Smooth muscle cell (in vitro differentiated cells): Measurements from ENCODE around the gene SLC2A9. TPM values are rescaled to one million over a fixed set of nuclear protein-coding genes. Genes with fewer than 3 reads are reported as not detected.

Experiments
- DNase-seq: peaks from one replicate; lab custom pipeline; 2025; ENCODE audit not compliant: unreplicated experiment; lab: John Stamatoyannopoulos, UW
- H2AFZ ChIP-seq: fragments of 200-600 bp; sonication (generic); 2 replicates; pipeline ENCODE4 v1.6.0; 2016; ENCODE audit warnings: antibody characterized with exemption, low read depth, mild to moderate bottlenecking
- H3F3A ChIP-seq: fragments of 200-600 bp; sonication (generic); 2 replicates; pipeline ENCODE4 v1.6.0; 2017; ENCODE audit warnings: antibody characterized with exemption, low read depth
- H3K27ac ChIP-seq: fragments of 200-600 bp; sonication (generic); 2 replicates; pipeline ENCODE4 v1.5.1; 2016; ENCODE audit warnings: low read depth, mild to moderate bottlenecking
- H3K27me3 ChIP-seq: fragments of 200-600 bp; sonication (generic); 2 replicates; pipeline ENCODE4 v1.6.1; 2016; ENCODE audit warnings: low read depth, mild to moderate bottlenecking
- H3K36me3 ChIP-seq: fragments of 200-600 bp; sonication (generic); 2 replicates; pipeline ENCODE4 v1.5.1; 2016; ENCODE audit warnings: low read depth
- H3K4me1 ChIP-seq: fragments of 200-600 bp; sonication (generic); 2 replicates; pipeline ENCODE4 v1.5.1; 2016; ENCODE audit warnings: low read depth
- H3K4me2 ChIP-seq: fragments of 200-600 bp; sonication (generic); 2 replicates; pipeline ENCODE4 v1.6.0; 2016; ENCODE audit warnings: mild to moderate bottlenecking
- H3K4me3 ChIP-seq: fragments of 200-600 bp; sonication (generic); 2 replicates; pipeline ENCODE4 v1.5.1; 2016; ENCODE audit warnings: mild to moderate bottlenecking
- H3K79me2 ChIP-seq: fragments of 200-600 bp; sonication (generic); 2 replicates; pipeline ENCODE4 v1.6.0; 2016; ENCODE audit warnings: low read depth, mild to moderate bottlenecking
- H3K9ac ChIP-seq: fragments of 200-600 bp; sonication (generic); 2 replicates; pipeline ENCODE4 v1.6.0; 2016; ENCODE audit warnings: low read depth
- H3K9me3 ChIP-seq: fragments of 200-600 bp; sonication (generic); replicated peaks from 2 replicates; pipeline ENCODE4 v1.5.1; 2016; ENCODE audit warnings: low read depth
- H4K20me1 ChIP-seq: fragments of 200-600 bp; sonication (generic); 2 replicates; pipeline ENCODE4 v1.6.0; 2016; ENCODE audit warnings: low read depth
- WGBS: methylation state at CpG from one replicate; pipeline ENCODE4 v1.1.7; 2016; ENCODE audit warnings: low lambda C conversion rate; 5-methylcytosine and 5-hydroxymethylcytosine counted together
- polyA plus RNA-seq: library from polyadenylated mRNA; unstranded; fragments of >200 nt; fragmentation: Nextera tagmentation; extraction: Ambion mirVana; gene quantifications from 2 replicates; pipeline ENCODE4 v1.2.1, GENCODE V29; 2016
- total RNA-seq: library from RNA; depleted of rRNA; stranded (reverse); fragments of >200 nt; gene quantifications from 2 replicates; pipeline ENCODE4 v1.2.3, GENCODE V29; 2014
- TF ChIP-seq, protein P1 (sequence below): fragments of 200-600 bp; sonication (generic); IDR thresholded peaks from 2 replicates; pipeline ENCODE4 v1.5.1; 2017; ENCODE audit warnings: borderline replicate concordance, mild to moderate bottlenecking, antibody characterized with exemption; ENCODE audit not compliant: insufficient read depth, poor library complexity, severe bottlenecking

The SLC2A9 gene
- total and polyA plus RNA-seq, 2 experiments from 2014 or later: 1.3 to 2.2 TPM

DNA sequence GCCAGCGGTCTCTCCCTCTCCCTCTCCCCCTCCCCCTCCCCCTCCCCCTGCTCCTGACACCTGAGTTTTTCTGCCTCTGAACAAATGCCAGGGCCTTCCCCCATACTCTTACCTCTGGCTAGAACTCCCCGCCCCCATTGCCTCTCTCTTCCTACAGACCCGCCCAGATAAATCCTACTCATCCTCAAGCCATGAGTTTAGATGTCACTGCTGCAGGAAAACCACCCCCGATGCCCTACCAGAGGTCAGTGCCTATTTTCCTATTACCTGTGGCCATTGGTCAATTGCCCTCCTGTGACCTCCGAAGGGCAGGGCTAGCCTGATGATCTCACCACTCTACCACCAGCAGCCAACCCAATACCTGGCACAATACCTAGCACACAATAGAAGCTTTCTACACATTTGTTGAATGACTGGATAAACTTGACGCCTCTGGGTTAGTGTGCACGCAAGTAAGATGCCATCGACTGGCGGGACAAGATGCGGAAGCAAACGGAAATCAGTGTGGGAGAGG is 43.7 kb downstream of the SLC2A9 start:
- no peak for DNase-seq
- Histone ChIP-seq H3K9ac (no peak overlapping the region), H3K27ac (no peak overlapping the region), H3K4me1 (no peaks in the 10 kb centered on the region), H3F3A (no peaks in the 10 kb centered on the region), H3K4me2 (no peak overlapping the region), H3K79me2 (no peaks in the 10 kb centered on the region), H3K27me3 (peaks cover 15% of the 10 kb centered on the region), H2AFZ (no peak overlapping the region), H3K9me3 (no peaks in the 10 kb centered on the region), H3K36me3 (no peaks in the 10 kb centered on the region), H3K4me3 (no peak overlapping the region), H4K20me1 (no peaks in the 10 kb centered on the region)
- 83% methylated on average over 10 of the region's 11 CpGs for WGBS
- TF ChIP-seq, protein P1, sequence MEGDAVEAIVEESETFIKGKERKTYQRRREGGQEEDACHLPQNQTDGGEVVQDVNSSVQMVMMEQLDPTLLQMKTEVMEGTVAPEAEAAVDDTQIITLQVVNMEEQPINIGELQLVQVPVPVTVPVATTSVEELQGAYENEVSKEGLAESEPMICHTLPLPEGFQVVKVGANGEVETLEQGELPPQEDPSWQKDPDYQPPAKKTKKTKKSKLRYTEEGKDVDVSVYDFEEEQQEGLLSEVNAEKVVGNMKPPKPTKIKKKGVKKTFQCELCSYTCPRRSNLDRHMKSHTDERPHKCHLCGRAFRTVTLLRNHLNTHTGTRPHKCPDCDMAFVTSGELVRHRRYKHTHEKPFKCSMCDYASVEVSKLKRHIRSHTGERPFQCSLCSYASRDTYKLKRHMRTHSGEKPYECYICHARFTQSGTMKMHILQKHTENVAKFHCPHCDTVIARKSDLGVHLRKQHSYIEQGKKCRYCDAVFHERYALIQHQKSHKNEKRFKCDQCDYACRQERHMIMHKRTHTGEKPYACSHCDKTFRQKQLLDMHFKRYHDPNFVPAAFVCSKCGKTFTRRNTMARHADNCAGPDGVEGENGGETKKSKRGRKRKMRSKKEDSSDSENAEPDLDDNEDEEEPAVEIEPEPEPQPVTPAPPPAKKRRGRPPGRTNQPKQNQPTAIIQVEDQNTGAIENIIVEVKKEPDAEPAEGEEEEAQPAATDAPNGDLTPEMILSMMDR: no peak

GRCh38 chr4:9976781-9977180 is 44.5 kb downstream of the SLC2A9 start:
- DNase-seq: no peak
- 79% methylated on average over 2 of the region's 2 CpGs for WGBS
- H4K20me1 ChIP-seq: no peaks in the 10 kb centered on the region
- H3K4me3 ChIP-seq: no peak overlapping the region
- H3K9me3 ChIP-seq: no peaks in the 10 kb centered on the region
- H2AFZ ChIP-seq: no peak overlapping the region
- H3K4me1 ChIP-seq: no peaks in the 10 kb centered on the region
- no peak overlapping the region for H3K27ac ChIP-seq
- TF ChIP-seq, protein P1: no peak
- H3K79me2 ChIP-seq: no peaks in the 10 kb centered on the region
- no peak overlapping the region for H3K9ac ChIP-seq
- no peaks in the 10 kb centered on the region for H3K36me3 ChIP-seq
- peaks cover 15% of the 10 kb centered on the region for H3K27me3 ChIP-seq
- H3K4me2 ChIP-seq: no peak overlapping the region
- no peaks in the 10 kb centered on the region for H3F3A ChIP-seq

- Histone ChIP-seq H3K27me3 (peaks cover 15% of the 10 kb centered on the region), H3K9me3 (no peaks in the 10 kb centered on the region), H3K4me2 (no peak overlapping the region), H3K27ac (no peak overlapping the region), H4K20me1 (no peaks in the 10 kb centered on the region), H2AFZ (no peak overlapping the region), H3K4me1 (no peaks in the 10 kb centered on the region), H3K9ac (no peak overlapping the region), H3K36me3 (no peaks in the 10 kb centered on the region), H3K79me2 (no peaks in the 10 kb centered on the region), H3K4me3 (no peak overlapping the region), H3F3A (no peaks in the 10 kb centered on the region)
- TF ChIP-seq, protein P1: no peak
- DNase-seq: no peak
- WGBS: 83% methylated on average over 1 of the region's 1 CpG
Observed at GRCh38 chr4:9976293-9976692, 45.0 kb downstream of the SLC2A9 start.

DNA sequence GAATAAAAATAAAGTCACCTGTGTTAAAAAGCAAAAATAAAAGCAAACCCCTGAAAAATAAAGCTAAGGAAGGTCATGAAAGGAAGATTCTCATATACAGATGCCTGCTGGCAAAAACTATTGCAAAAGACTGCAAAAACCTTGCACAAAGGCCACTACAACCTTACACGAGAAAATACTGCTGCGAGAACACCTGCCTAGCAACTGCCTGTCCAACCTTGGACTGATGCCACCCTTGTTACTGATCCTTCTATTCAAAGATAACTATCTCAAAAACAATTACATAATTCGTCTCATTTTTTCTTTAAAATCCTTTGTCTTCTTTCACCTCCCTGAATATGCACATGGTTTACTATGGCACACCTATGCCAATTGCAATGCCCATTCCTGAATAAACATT is 49.6 kb downstream of the SLC2A9 start:
- Histone ChIP-seq H4K20me1 (no peaks in the 10 kb centered on the region), H3K36me3 (no peaks in the 10 kb centered on the region)

More for the DNA sequence above, 49.6 kb downstream of the SLC2A9 start:
- WGBS: 78% methylated on average over 3 of the region's 3 CpGs
- no peak for DNase-seq
- TF ChIP-seq, protein P1: no peak
- Histone ChIP-seq H3K9me3 (no peaks in the 10 kb centered on the region), H3F3A (no peaks in the 10 kb centered on the region), H3K4me2 (no peak overlapping the region), H3K4me1 (no peaks in the 10 kb centered on the region), H3K79me2 (no peaks in the 10 kb centered on the region), H3K4me3 (no peak overlapping the region), H2AFZ (no peak overlapping the region), H3K9ac (no peak overlapping the region), H3K27me3 (no peaks in the 10 kb centered on the region), H3K27ac (no peak overlapping the region)
